Skin epidermis (tissue), 12 donors: ENCODE data around the gene EVC.
"Not testable (repeated sequence)": the region's sequence is repeated elsewhere in the genome, so short reads cannot be mapped to it uniquely, and the experiment has no call there.

Source experiments
- H3K27ac ChIP-seq, 21 experiments: fragments of 200-600 bp; sonication (generic) in 11 of 21; one replicate each; pipeline ENCODE4 v1.5.0; 2020; ENCODE audit warnings: mild to moderate bottlenecking in 3 of 21, inconsistent platforms in 2 of 21, moderate library complexity in 2 of 21
- H3K4me3 ChIP-seq, 7 experiments: fragments of 200-600 bp; sonication (generic) in 2 of 7; one replicate each; pipeline ENCODE4 v1.5.0; 2020; ENCODE audit warnings: inconsistent platforms in 2 of 7, mild to moderate bottlenecking in 2 of 7, moderate library complexity in 1 of 7

The EVC gene

GRCh38 chr4:5804656-5805055 lies 93.7 kb downstream of the EVC start:
- Histone ChIP-seq H3K27ac (no peak overlapping the region), H3K4me3 (no peak overlapping the region)

- no peak overlapping the region for H3K27ac ChIP-seq
- no peak overlapping the region for H3K4me3 ChIP-seq
These were observed 94.3 kb downstream of the EVC start for GRCh38 chr4:5805270-5805669.

- H3K27ac ChIP-seq, result no peak overlapping the region
- no peak overlapping the region for H3K4me3 ChIP-seq
These were observed 97.2 kb downstream of the EVC start for GRCh38 chr4:5808081-5808741.

- H3K4me3 ChIP-seq, result no peak overlapping the region
- H3K27ac ChIP-seq, result no peak overlapping the region
These were observed 98.3 kb downstream of the EVC start for GRCh38 chr4:5809216-5809776.

- H3K4me3 ChIP-seq, result no peak overlapping the region
- no peak overlapping the region for H3K27ac ChIP-seq
These were observed 99.2 kb downstream of the EVC start for GRCh38 chr4:5810151-5810550.

- Histone ChIP-seq H3K27ac (no peak overlapping the region), H3K4me3 (no peak overlapping the region)
These were observed 99.9 kb downstream of the EVC start for GRCh38 chr4:5810770-5811430.

- H3K27ac ChIP-seq, H3K4me3 ChIP-seq: not testable (repeated sequence)
These were observed 101.1 kb downstream of the EVC start for GRCh38 chr4:5812057-5812456.

- Histone ChIP-seq H3K27ac (no peak overlapping the region), H3K4me3 (no peak overlapping the region)
These were observed 101.7 kb downstream of the EVC start for GRCh38 chr4:5812506-5813229.

GRCh38 chr4:5813882-5814255 lies 102.9 kb downstream of the EVC start:
- no peak overlapping the region for H3K27ac ChIP-seq

GRCh38 chr4:5814421-5814820 lies 103.4 kb downstream of the EVC start:
- Histone ChIP-seq H3K27ac (no peak overlapping the region), H3K4me3 (no peak overlapping the region)

More at GRCh38 chr4:5813882-5814255, 102.9 kb downstream of the EVC start:
- no peak overlapping the region for H3K4me3 ChIP-seq

- H3K27ac ChIP-seq, result no peak overlapping the region
- no peak overlapping the region for H3K4me3 ChIP-seq
These were observed 104.6 kb downstream of the EVC start for GRCh38 chr4:5815641-5816040.

- no peak overlapping the region for H3K27ac ChIP-seq
- H3K4me3 ChIP-seq, result no peak overlapping the region
These were observed 105.1 kb downstream of the EVC start for GRCh38 chr4:5816101-5816500.

GRCh38 chr4:5816851-5817375 lies 105.9 kb downstream of the EVC start:
- no peak overlapping the region for H3K27ac ChIP-seq
- no peak overlapping the region for H3K4me3 ChIP-seq

GRCh38 chr4:5821665-5822358 lies 110.8 kb downstream of the EVC start:
- Histone ChIP-seq H3K4me3 (no peak overlapping the region), H3K27ac (no peak overlapping the region)

- Histone ChIP-seq H3K27ac (no peak overlapping the region), H3K4me3 (no peak overlapping the region)
These were observed 111.6 kb downstream of the EVC start for GRCh38 chr4:5822619-5823018.

GRCh38 chr4:5823542-5824211 lies 112.7 kb downstream of the EVC start:
- Histone ChIP-seq H3K4me3 (no peak overlapping the region), H3K27ac (no peak overlapping the region)

- H3K4me3 ChIP-seq, result no peak overlapping the region
- no peak overlapping the region for H3K27ac ChIP-seq
These were observed 113.2 kb downstream of the EVC start for GRCh38 chr4:5824227-5824626.

GRCh38 chr4:5824635-5825034 lies 113.6 kb downstream of the EVC start:
- Histone ChIP-seq H3K27ac (no peak overlapping the region), H3K4me3 (no peak overlapping the region)

GRCh38 chr4:5825321-5826041 lies 114.5 kb downstream of the EVC start:
- Histone ChIP-seq H3K27ac (no peak overlapping the region), H3K4me3 (no peak overlapping the region)
